NCI-H1417 treated with DMSO at 0.1 percent for 48 hours (cell line): ENCODE results near the gene CALD1.

Source experiments
- DNase-seq: peaks from one replicate; lab custom pipeline; 2025; lab: John Stamatoyannopoulos, UW

The CALD1 gene, protein sequence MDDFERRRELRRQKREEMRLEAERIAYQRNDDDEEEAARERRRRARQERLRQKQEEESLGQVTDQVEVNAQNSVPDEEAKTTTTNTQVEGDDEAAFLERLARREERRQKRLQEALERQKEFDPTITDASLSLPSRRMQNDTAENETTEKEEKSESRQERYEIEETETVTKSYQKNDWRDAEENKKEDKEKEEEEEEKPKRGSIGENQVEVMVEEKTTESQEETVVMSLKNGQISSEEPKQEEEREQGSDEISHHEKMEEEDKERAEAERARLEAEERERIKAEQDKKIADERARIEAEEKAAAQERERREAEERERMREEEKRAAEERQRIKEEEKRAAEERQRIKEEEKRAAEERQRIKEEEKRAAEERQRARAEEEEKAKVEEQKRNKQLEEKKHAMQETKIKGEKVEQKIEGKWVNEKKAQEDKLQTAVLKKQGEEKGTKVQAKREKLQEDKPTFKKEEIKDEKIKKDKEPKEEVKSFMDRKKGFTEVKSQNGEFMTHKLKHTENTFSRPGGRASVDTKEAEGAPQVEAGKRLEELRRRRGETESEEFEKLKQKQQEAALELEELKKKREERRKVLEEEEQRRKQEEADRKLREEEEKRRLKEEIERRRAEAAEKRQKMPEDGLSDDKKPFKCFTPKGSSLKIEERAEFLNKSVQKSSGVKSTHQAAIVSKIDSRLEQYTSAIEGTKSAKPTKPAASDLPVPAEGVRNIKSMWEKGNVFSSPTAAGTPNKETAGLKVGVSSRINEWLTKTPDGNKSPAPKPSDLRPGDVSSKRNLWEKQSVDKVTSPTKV

DNA sequence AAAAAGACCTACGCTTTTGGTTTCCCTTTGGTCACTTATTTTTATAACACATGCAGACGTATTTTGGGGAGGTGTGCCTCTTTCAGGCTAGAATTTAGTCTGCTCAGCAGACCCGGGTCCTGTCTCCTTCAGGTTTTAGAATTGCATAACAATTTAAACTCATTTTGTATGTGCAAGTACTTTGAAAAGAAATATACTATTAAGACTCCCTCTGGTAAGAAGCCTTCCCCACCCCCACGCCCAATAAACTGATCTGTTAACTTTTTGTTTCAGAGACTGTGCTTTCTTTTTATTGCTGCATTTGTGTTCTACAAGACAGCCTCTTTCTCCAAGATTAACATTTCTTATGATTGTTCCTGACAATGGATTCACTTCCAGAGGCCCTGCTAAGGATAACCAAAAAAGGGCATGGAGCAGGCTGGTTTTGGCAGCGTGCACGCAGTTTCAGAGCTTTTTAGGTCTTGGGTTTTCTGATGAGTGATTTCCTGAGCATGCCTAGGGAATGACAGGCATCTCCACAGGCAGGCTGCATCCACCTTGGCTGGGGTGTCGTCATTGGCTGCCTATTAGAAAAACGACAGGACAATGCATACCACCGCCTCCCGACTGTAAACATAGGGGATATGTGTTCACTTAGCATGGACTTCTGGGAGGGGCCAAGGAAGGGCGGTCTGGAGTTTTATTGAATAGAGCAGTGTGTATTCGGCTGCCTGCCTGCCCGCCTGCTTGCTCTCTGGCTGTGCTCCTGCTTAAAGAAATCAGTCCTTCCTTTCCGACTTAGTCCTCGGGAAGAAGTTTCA lies at the start of gene CALD1:
Gene CALD1, plus strand, starts transcription at position 694 of the 800 bp plus-strand sequence. CDS start 88,100 bp downstream, outside the sequence.
- no peak for DNase-seq

DNA sequence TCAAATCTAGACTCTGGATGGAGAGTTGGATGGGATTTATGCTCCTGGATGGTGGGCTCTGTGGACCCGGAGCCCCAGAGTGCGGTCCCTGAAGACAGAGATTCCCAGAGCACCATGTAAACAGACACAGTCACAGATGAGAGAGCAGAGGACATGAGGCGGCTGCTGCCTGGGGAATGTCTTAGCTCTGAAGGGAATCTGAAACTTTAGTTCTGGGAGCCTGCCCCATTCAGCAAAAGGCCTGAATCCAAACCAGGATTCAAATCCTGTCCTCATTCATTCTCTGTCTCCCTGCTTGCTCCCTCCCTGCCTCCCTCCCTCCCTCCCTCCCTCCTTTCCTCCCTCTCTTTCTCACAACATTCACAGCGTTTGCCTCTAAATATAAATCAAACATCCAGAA lies 49.5 kb upstream of the CALD1 start:
- no peak for DNase-seq

DNA sequence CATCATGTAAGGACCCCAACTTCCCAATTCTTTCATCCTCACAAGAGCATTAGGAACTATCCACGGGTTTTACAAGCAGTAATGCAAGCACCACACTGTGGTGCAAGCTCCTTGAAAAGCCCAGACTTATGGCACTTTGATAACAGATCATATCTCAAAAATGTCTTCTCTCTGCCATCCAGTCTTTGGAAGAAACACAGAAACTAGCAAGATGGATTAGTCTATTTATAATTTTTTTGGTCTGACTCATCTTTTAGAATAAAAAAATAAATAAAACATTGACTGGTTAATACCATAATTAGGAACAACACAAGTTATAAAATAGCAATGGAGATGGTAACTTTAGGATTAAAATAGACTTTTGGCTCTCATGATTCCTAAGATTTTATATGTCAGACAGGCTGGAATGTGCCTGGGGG lies 49.0 kb upstream of the CALD1 start:
- no peak for DNase-seq

DNA sequence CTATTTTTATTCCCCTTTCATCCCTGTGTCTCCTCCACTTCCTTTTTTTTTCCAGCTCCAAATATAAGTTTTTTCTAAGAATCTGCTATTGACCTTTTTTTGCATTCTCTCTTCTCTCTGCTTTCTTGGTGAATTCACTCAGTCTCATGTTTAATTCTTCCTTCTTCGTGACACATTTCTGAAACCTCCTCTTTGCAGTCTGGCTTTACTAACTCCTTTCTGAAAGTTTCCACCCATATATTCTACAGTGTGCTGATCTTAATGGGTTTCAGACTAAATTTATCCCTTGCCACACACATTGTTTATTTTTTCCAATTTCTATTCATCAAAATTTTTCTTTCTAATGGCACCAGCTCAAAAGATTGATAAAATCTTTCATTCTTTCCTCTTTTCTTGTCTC lies 47.8 kb upstream of the CALD1 start:
- DNase-seq = no peak

DNA sequence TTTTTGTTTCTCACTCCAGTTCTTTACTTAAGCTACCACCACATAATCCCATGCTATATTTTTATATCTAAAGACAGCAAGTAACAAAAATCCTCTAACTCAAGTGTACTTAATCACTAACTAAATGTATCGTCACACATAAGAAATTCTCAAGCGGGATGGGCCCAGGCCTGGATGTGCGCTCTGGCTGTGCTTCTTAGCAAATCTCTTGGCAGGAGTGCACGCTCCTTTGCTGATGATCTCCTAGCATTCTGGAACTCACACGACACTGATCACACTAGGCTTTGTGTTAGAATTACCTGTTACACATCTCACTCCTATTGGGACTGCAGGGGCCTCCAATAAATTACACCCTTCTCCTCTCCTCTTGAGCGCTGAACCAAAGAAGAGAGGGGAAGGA lies 46.7 kb upstream of the CALD1 start:
- no peak for DNase-seq

DNA sequence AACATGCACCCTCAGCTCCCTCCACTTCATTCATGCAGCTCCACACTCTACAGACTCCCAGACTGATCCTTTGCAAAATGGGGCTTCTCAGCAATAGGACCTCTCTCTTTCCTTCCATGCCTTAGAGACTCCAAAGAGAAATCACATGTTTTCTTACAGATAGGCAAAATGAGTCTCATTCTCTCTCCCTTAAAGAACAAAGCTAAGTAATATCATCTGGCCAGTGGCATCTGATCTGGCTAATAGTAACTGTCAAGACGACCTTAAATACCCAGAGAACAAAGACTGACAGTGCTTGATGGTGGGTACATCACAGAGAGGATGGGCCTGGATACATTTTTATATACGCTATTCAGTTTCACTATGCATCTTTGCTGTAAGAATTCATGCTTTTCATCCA lies 43.1 kb upstream of the CALD1 start:
- DNase-seq = no peak

DNA sequence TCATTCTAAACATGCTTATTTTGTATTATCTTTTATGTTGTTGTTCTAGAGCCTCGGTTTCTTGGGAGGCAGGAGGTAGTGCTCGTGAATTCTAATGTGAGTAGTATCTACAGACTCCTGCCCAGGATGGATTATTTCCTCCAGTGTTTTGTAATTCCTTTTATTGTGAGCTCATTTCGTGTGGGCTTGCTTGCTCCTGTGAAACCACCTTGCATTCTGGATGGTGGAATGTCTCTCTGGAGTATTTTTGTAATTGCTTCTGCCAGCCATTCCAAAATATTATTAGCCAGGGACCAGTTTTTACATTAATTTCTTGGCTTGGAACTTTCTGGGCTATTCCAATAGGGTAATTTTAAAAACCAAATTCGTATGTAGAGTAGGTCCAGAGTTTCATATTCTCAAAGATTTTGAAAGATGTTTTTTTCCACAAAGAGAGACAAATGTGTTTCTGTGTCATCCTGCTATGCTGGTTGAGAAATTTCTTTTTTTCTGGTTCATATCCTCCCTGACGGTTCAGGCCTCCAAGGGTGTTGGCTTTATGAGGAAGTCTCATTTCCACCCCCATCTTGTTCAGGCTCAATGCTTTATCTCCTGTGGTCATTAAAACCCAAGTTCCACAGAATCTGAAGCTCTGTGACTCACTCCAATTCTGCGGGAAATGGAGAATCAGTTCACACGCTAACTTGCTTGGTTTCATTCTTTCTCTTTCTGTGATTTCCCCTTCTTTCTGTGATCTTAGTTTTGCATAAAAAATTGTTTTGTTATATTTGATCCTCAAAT lies 41.7 kb upstream of the CALD1 start:
- DNase-seq = no peak

DNA sequence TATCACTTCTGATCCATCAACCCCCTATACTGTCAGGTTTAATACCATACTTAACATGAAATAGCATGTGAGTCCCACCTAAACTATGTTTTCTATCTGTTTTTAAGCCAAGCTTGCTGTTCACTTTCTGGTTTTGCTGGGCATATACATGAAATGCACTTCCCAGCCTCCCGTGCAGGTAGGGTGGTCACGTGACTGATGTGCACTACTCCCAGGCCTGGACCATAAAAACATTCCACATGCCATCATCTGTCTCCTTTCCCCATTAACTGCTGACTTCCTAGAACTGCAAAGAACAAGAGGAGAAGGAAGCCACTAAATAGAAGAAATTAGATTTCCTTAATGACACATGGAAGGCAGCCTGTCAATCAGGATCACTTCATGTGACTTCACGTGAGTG lies 40.1 kb upstream of the CALD1 start:
- DNase-seq = no peak

DNA sequence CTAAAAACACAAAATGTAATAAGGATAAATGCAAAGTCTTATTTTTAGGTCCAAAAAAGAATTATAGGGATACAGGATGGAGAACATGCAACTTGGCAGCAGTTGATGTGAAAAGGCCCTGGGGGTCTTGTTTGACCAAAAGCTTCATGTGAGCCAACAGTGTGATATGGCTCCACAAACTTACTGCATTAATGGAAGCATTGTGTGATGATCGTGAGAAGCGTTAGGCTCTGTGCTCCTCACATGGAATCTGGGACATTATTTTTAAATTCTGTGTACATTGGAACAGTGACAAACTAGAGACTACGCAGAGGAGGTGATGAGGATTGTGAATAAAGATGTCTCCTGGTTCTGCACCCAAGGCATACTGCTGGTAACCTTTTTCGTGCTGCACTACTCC lies 39.1 kb upstream of the CALD1 start:
- DNase-seq = no peak

DNA sequence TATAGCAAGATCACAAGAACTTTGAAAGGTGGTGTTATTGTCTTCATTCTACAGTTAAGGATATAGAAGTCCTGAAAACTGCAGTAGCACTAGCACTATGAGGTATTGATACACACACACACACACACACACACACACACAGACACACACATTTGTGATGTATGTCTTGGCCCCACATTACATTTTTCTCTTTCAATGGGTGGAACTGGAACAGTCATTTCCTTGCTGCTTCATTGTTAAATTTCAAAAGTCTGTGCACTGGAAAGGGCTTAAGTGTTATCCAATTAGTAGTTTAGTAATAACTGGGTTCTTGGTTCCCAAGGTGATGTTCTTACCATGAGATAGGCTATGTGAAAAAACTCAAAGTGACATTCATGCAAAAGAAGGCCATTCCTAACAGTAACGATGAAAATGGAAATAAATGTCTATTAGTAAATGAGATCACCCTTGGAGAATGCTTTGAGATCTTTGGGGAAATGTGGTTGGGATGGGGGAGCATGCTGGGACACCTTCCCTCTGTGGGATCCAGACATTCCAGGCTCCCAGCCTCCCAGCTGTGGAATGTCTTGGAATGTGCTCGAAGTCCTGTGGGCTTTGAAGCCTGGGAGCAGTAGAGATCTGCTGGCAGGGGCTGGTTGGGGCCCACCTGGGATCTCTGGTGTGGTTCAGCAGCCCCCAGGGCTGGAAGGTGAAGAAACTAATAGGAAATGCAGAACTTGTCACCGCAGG lies 37.4 kb upstream of the CALD1 start:
- no peak for DNase-seq

DNA sequence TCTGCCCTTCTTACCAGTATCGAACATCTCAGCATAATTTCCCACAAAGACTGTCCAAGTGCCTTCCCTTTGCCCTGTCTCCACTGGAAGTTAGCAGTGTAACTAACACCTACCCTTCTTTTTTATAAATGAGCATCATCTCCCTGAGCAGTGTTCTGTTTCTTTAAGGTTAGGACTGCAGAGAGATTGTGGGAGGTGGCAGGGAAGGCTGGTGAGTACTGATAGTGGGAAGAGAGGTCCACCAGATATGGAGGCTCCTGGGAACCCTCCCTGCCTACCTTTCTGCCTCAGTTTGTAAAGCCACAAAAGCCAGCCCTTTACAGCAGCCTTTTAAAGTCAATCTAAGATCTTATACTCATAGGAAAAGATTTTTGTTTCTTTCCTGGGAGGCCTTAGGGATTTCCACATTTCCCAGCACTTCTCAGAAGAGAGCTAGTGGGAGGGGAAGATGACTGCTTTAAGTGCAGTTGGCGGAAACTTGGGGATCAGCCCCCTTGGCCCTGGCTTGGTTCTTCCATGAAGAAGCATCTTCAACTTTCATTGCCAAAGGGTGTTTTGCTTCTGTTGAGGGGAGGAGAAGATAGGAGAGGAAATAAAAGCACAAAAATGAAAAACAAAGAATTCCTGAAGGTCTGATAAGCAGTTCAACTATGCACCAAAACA lies 36.6 kb upstream of the CALD1 start:
- no peak for DNase-seq

DNA sequence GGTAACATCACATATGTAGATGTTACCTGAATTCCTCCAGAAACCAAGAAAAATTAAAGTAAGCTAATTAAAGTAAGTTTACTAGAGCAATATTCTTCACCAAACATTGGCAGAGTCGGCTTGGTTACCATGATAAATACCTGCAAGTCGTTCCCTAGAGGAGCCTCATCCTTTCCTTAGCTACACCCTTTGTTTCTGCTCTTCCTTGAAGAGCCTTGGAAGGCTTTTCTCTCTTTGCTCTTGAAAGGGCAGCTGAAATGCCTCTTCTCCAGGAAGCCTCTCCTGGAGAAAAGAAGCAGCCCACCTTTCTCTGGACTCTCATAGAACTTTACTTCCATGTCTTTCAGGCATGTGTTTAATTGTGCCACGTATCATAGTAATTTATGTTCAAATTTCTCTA lies 34.9 kb upstream of the CALD1 start:
- no peak for DNase-seq

DNA sequence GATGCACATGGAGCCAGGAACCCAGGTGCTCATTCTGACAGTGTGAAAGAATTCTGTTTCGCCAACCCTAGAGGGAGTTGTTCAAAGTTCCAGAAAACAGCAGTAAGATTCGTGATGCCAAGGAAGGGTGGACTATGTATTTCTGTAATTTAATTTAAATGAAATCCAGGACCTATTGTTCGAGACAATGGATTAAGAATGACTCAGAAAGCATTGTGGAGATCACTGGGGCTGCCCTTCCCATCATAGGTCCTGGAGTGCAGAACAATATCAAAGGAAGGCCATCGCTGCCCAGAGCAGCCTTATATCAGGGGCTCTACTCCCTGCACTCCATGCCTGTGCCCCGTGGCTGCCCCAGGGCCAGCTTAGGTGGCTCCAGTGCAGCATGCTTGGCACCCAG lies 32.1 kb upstream of the CALD1 start:
- DNase-seq = no peak

DNA sequence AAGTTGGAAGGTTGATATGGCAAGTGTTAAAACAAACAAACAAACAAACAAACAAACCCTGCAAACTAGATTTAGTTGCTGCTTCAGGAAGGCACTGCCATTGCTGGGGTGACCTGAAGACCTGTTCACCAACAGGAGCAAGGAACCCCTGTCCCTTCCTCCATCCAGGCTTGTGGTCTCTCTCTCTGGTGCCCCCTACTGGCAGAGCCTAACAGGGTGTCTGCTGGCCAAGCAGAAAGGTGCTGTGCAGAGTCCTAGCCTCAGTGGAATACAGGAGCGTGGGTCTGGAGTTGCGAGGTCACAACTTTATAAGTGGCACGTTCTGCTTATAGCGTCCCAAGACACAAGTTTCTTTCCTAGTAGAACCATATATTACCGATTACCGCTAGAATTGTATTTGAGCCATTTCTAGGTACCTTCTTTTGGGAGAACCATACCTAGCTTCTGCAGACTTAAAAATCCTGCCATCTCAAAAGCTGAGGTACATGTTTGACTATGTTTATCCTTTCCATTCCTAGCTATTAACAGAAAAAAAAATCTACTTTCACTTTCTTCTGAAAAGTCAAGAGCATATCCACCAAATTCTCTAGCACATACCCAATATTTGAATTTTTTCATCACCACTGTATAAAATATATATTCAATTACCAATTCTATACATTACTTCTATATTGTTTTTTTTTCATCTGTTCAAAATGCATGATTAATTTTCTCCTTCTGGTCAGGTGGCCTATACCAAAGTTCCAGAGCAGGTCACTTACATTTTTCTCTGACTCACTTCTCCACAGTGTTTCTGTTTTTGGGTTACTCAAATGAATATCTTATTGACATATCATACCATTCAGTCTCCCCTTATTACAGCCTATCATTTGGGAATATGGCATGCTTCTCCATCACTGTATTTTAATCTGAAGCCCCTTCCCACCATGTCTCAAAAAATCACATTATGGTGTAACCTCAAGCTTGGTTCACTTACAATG lies 29.1 kb upstream of the CALD1 start:
- no peak for DNase-seq

DNA sequence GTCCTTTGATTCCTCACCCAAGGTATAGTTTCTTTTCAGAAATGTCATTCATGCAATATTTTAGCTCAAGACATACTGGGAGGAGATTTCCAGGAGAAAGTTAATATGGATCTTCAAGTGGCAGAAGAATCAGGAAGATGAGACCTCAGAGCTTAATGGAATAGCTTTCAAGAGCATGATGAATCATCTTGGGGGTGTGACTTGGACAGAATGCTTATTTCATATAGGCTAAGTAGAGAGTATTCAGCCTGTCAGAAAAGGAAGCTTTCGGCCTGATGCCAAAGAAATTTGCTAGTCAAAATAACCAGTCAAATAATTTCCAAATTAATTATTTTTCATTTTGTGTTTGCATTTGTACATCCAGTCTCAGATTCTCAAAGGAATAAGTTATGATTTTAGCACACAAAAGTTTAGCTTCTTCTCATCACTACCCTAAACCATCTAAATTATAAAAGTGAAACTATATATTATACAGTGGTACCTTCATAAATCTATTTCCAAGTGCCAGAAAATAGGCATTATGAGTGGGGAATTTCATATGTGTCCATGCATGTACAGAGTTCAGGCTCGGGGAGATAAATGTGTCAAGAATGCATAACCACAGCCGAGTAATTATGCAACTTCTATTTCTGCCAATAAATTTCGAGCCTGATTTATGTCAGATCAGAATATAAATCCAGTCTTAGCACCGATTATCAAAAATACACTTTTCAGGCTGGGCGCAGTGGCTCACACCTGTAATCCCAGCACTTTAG lies 27.3 kb upstream of the CALD1 start:
- no peak for DNase-seq

DNA sequence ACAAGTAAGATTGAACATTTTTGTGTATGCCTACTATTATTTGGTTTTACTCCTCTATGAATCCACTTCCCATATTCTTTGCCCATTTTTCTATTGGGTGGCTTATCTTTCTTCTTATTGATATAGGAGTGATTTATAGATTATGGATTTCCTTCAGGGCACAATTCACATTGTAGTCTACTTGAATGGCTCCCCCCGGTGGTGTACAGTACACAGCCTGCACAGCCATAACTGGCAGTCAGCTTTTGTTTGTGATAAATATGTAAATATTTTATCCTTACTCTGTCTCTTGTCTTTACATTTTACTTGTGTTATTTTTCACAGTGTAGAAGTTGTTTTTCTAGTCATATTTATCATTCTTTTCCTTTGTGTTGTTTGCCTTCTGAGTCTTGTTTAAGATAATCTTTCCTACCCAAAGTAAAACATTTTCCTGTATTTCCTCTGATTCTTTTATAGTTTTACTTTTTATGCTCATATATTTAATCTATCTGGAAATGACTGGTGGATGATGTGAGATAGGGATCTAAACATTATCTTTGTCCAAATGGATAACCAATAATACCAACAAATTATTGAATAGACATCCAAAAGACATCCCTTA lies 23.9 kb upstream of the CALD1 start:
- DNase-seq = no peak

DNA sequence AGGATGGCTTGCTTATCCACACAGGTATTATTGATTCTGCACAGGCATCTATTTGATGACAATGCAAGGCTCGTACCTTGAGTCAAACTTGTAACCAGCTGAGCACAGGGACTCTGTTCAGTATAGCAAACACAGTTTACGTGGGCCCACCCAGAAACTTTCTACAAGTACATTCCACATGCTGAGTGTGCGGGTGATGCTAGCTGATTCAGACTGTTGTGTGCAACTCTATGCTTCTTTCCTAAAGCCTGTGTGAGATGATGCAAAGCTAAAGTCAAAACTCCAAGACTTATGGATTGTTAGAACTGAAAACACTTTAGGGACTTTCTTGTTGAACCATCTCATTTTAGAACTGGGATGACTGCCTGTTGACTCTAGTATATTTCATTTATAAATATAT lies 21.5 kb upstream of the CALD1 start:
- no peak for DNase-seq

DNA sequence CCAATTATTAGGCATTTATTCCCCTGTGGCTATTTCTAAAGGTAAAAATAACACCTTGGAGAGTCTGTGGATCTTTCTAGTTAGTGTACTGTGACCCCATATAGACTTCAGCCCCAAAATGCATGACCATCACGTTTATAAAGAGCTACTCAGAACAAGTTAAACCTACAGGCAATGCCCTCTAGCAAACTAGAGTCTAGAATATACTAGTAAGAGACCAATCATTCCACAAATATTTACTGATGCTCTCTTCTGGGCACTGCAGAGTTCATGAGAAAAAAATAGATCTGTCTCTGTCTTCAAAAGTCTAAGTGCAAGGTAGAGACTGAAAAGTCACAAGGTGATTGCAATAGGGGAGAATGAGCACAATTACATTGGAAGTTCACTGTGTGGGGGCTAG lies 20.5 kb upstream of the CALD1 start:
- no peak for DNase-seq
